Stimulated activated CD8-positive, alpha-beta memory T cell treated with anti-CD3 and anti-CD28 coated beads, Interleukin-7, amount 100 ng/mL, for 1 hour (primary cell): ENCODE results near the gene ANKRD66.

Source experiments
- DNase-seq, 2 donors: peaks; one replicate each; pipeline ENCODE4 v3.0.0-alpha.2; 2020; ENCODE audit warnings: low read depth in 2 of 2

ANKRD66 gene

GRCh38 chr6:46790355-46790874, 43.7 kb downstream of the ANKRD66 start:
- no peak for DNase-seq

GRCh38 chr6:46792635-46793034, 45.9 kb downstream of the ANKRD66 start:
- DNase-seq: no peak

- DNase-seq: no peak
Observed at GRCh38 chr6:46793138-46793537, 46.4 kb downstream of the ANKRD66 start, which contains the start of gene MEP1A. Gene MEP1A, plus strand, starts transcription at chr6:46793389. Its CDS starts 10 bp downstream, at chr6:46793399.

- no peak for DNase-seq
Observed at GRCh38 chr6:46794068-46794467, 47.3 kb downstream of the ANKRD66 start.

- no peak for DNase-seq
Observed at GRCh38 chr6:46795816-46796215, 49.1 kb downstream of the ANKRD66 start.

GRCh38 chr6:46796848-46797580, 50.3 kb downstream of the ANKRD66 start:
- no peak for DNase-seq

- no peak for DNase-seq
Observed at GRCh38 chr6:46799657-46800056, 52.9 kb downstream of the ANKRD66 start.

- no peak for DNase-seq
Observed at GRCh38 chr6:46808806-46809205, 62.1 kb downstream of the ANKRD66 start.
